ENCODE data around the gene SLC37A1. TPM values are rescaled to one million over a fixed set of nuclear protein-coding genes. Genes with fewer than 3 reads are reported as not detected.

SLC37A1 gene
- total RNA-seq, 3 donors from 2014 or later (not counting 1 experiment from before 2014, with no cell fraction given), result 24.8 to 25.8 (median 25.3) TPM

DNA sequence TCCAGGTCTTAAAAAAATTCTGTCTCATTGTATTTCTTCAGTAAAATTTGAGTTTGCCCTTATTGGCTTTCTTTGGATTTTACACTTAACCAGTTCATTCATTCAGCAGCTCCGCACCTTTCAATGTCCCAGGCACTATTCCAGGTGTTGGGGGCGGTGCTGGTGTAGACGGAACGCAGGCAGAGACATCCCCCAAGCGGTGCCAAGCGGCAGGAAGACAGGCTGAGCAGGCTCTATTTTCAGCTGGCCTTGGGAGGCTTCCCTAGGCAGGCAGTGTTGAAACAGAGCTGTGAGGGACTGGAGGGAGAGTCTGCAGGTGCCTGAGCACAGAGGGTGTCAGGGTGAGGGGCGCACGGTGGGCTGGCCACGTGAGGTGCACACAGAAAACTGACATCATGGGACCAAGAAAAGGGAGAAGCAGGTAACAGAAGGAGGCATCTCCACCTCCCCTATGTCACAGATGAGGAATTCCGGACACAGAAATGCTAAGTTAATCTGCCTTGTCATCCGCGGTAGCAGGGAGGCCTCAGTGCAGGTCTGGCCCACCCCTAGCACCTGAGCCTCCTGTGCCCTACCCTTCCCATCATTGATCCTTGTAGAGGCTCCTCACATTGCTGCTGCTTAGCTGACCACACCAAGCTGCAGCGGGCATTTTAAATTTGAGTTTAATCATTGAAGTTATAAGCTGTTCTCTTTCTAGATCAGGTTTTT, 40.8 kb downstream of the SLC37A1 start:
- Mint-ChIP-seq H3K36me3 (no peaks in the 10 kb centered on the region), H3K27ac (peak overlapping the region in 1 of 2 donors; percentile 52), H3K9me3 (no peaks in the 10 kb centered on the region), H3K4me3 (no peak overlapping the region), H3K27me3 (ENCODE audit: low read depth in 2 of 2) (no peaks in the 10 kb centered on the region), H3K4me1 (no peaks in the 10 kb centered on the region)
- Histone ChIP-seq H3K4me3 (ENCODE audit: low read length) (no peak overlapping the region), H3K27me3 (ENCODE audit: control insufficient read depth, insufficient read depth, low read length) (no peaks in the 10 kb centered on the region), H3K9me3 (ENCODE audit: control insufficient read depth, insufficient read depth, low read length) (no peaks in the 10 kb centered on the region), H3K27ac (ENCODE audit: low read length) (no peak overlapping the region), H3K36me3 (ENCODE audit: control insufficient read depth, insufficient read depth, low read length) (peaks cover 32% of the 10 kb centered on the region), H3K4me1 (ENCODE audit: control insufficient read depth, insufficient read depth, low read length) (no peaks in the 10 kb centered on the region)
- WGBS (ENCODE audit: insufficient coverage), result 90% methylated on average over 13 of the region's 13 CpGs
- ATAC-seq (no peak), DNase-seq (no peak)
- TF ChIP-seq, protein P1, sequence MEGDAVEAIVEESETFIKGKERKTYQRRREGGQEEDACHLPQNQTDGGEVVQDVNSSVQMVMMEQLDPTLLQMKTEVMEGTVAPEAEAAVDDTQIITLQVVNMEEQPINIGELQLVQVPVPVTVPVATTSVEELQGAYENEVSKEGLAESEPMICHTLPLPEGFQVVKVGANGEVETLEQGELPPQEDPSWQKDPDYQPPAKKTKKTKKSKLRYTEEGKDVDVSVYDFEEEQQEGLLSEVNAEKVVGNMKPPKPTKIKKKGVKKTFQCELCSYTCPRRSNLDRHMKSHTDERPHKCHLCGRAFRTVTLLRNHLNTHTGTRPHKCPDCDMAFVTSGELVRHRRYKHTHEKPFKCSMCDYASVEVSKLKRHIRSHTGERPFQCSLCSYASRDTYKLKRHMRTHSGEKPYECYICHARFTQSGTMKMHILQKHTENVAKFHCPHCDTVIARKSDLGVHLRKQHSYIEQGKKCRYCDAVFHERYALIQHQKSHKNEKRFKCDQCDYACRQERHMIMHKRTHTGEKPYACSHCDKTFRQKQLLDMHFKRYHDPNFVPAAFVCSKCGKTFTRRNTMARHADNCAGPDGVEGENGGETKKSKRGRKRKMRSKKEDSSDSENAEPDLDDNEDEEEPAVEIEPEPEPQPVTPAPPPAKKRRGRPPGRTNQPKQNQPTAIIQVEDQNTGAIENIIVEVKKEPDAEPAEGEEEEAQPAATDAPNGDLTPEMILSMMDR (IDR thresholded peaks at IDR 0.05), result no peak
- intact Hi-C loops (cut with micrococcal nuclease), result no loop called here

DNA sequence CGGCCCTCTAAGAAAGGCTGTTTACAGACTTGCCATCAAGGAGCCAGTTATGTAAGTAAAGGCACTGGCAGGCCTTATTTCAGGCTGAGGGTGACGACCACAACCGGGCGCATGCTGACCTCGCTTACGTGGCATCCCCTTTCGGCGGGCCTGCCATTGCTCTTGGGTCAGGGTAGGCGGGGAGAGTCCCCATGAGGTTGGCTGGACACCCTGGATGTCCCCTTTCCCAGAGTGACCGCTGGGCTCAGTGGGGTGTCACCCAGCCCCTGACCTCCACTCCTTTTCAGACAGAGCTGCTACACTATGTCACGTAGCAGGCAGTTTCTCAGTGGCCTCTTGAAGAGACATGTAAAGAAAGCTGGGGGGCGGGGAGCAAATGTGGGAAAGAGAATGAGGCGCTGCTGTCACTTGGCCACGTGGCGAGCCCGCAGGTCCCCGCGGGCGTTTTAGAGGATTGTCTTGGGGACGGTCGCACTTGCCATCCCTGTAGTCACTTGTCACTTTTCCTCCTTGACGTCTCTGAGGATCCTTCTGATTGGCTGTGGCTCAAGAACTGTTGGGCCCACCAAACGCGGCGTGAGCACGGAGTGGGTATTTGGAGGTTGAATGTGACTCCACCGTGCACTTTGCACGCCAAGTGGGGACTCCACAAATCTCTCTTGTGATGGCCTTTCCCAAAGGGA, 42.2 kb downstream of the SLC37A1 start:
- H3K27me3 Mint-ChIP-seq (ENCODE audit: low read depth in 2 of 2), result no peaks in the 10 kb centered on the region
- WGBS (ENCODE audit: insufficient coverage), result 95% methylated on average over 28 of the region's 28 CpGs
- H3K9me3 ChIP-seq (ENCODE audit: control insufficient read depth, insufficient read depth, low read length), result no peaks in the 10 kb centered on the region
- H3K4me1 Mint-ChIP-seq, result no peaks in the 10 kb centered on the region
- H3K36me3 Mint-ChIP-seq, result no peaks in the 10 kb centered on the region
- no peak overlapping the region for H3K27ac ChIP-seq (ENCODE audit: low read length)
- H3K4me1 ChIP-seq (ENCODE audit: control insufficient read depth, insufficient read depth, low read length), result peaks cover 2% of the 10 kb centered on the region
- no peaks in the 10 kb centered on the region for H3K9me3 Mint-ChIP-seq
- intact Hi-C loops (cut with micrococcal nuclease), result no loop called here
- H3K4me3 Mint-ChIP-seq, result no peak overlapping the region
- no peak for ATAC-seq
- H3K36me3 ChIP-seq (ENCODE audit: control insufficient read depth, insufficient read depth, low read length), result peaks cover 33% of the 10 kb centered on the region
- no peaks in the 10 kb centered on the region for H3K27me3 ChIP-seq (ENCODE audit: control insufficient read depth, insufficient read depth, low read length)
- TF ChIP-seq, protein P1 (IDR thresholded peaks at IDR 0.05), result no peak
- no peak for DNase-seq
- no peak overlapping the region for H3K27ac Mint-ChIP-seq
- H3K4me3 ChIP-seq (ENCODE audit: low read length), result no peak overlapping the region

DNA sequence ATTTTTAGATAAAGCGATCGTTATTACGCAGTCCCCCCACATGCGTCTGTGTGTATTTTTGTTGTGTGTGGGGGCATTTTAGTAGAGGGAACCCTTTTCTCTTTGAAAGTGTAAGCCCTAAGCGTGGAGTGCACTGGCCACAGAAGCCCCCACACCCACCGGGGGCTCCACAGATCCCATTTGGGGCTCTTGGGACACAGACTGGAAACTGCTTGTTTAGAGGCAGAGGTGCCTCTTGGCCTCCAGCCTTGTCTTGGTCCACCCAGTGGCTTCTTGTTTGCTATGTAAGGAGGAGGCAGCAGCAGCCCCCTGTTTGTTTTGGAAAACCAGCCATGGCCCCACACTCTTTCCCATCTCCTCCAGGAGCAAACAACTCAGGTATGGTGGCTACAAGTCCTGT, 42.8 kb downstream of the SLC37A1 start:
- DNase-seq, result no peak
- no peak overlapping the region for H3K27ac ChIP-seq (ENCODE audit: low read length)
- no peaks in the 10 kb centered on the region for H3K27me3 ChIP-seq (ENCODE audit: control insufficient read depth, insufficient read depth, low read length)
- H3K27ac Mint-ChIP-seq, result no peak overlapping the region
- 95% methylated on average over 6 of the region's 6 CpGs for WGBS (ENCODE audit: insufficient coverage)
- no peak overlapping the region for H3K4me3 ChIP-seq (ENCODE audit: low read length)
- no peaks in the 10 kb centered on the region for H3K36me3 Mint-ChIP-seq
- TF ChIP-seq, protein P1 (IDR thresholded peaks at IDR 0.05), result no peak
- no peaks in the 10 kb centered on the region for H3K27me3 Mint-ChIP-seq (ENCODE audit: low read depth in 2 of 2)
- H3K4me3 Mint-ChIP-seq, result no peak overlapping the region
- intact Hi-C loops (cut with micrococcal nuclease), result no loop called here
- H3K4me1 Mint-ChIP-seq, result peaks cover 3 to 4% of the 10 kb centered on the region in 2 donors
- peaks cover 8% of the 10 kb centered on the region for H3K4me1 ChIP-seq (ENCODE audit: control insufficient read depth, insufficient read depth, low read length)
- ATAC-seq, result no peak
- peaks cover 37% of the 10 kb centered on the region for H3K36me3 ChIP-seq (ENCODE audit: control insufficient read depth, insufficient read depth, low read length)
- H3K9me3 Mint-ChIP-seq, result no peaks in the 10 kb centered on the region
- no peaks in the 10 kb centered on the region for H3K9me3 ChIP-seq (ENCODE audit: control insufficient read depth, insufficient read depth, low read length)
